NCI-H2107 treated with DMSO at 0.1 percent for 48 hours (cell line): ENCODE data around the gene CLDN6.

ENCODE experiments used
- DNase-seq: peaks from one replicate; lab custom pipeline; 2025; ENCODE audit not compliant: unreplicated experiment; lab: John Stamatoyannopoulos, UW

Gene CLDN6

GRCh38 chr16:3028716-3029319, 10.8 kb upstream of the CLDN6 start:
- no peak for DNase-seq

GRCh38 chr16:3027983-3028715, 10.2 kb upstream of the CLDN6 start:
- peak; percentile 71 for DNase-seq

GRCh38 chr16:3027489-3027795, 9.5 kb upstream of the CLDN6 start:
- no peak for DNase-seq

GRCh38 chr16:3026609-3027488, 8.9 kb upstream of the CLDN6 start:
- DNase-seq, result no peak

GRCh38 chr16:3026003-3026378, 8.0 kb upstream of the CLDN6 start:
- DNase-seq, result no peak

GRCh38 chr16:3025032-3026002, 7.3 kb upstream of the CLDN6 start:
- no peak for DNase-seq

GRCh38 chr16:3023669-3024478, 5.9 kb upstream of the CLDN6 start, which contains the start of the genes HCFC1R1 and THOC6:
Gene HCFC1R1 (minus strand): TSS chr16:3023942. CDS start chr16:3023941, 1 bp downstream.
Gene THOC6 (plus strand): TSS chr16:3024035. CDS start chr16:3024327, 292 bp downstream.
- peak; percentile 91 for DNase-seq

GRCh38 chr16:3023415-3023668, 5.4 kb upstream of the CLDN6 start:
- DNase-seq, result peak; percentile 35

- DNase-seq, result no peak
These were observed 4.9 kb upstream of the CLDN6 start for GRCh38 chr16:3022684-3023414.

GRCh38 chr16:3022208-3022683, 4.3 kb upstream of the CLDN6 start:
- no peak for DNase-seq

GRCh38 chr16:3021449-3022207, 3.6 kb upstream of the CLDN6 start:
- DNase-seq, result no peak

GRCh38 chr16:3020604-3021448, 2.8 kb upstream of the CLDN6 start:
- no peak for DNase-seq

GRCh38 chr16:3020247-3020603, 2.2 kb upstream of the CLDN6 start, which contains the start of gene TNFRSF12A:
Gene TNFRSF12A (plus strand): TSS chr16:3020368. CDS start chr16:3020398, 30 bp downstream.
- DNase-seq, result no peak

- DNase-seq, result no peak
These were observed 1.7 kb upstream of the CLDN6 start for GRCh38 chr16:3019594-3020246.

- no peak for DNase-seq
These were observed 639 bp downstream of the CLDN6 start for GRCh38 chr16:3017344-3017743.

GRCh38 chr16:3015865-3016521, 2.0 kb downstream of the CLDN6 start:
- no peak for DNase-seq

GRCh38 chr16:3014971-3015370, 3.0 kb downstream of the CLDN6 start:
- no peak for DNase-seq
